Ishikawa (cell line): ENCODE data around the gene NUDT2.

Source experiments
- EP300 ChIP-seq: IDR thresholded peaks from 2 replicates; pipeline ENCODE4 v1.6.1; 2012; ENCODE audit warnings: borderline replicate concordance
- TAF1 ChIP-seq: IDR thresholded peaks from 2 replicates; pipeline ENCODE4 v1.6.1; 2012; ENCODE audit warnings: low read depth, mild to moderate bottlenecking
- TCF12 ChIP-seq: IDR thresholded peaks from 2 replicates; pipeline ENCODE4 v1.6.1; 2012; ENCODE audit warnings: low read depth
- YY1 ChIP-seq: IDR thresholded peaks from 2 replicates; pipeline ENCODE4 v1.6.1; 2012; ENCODE audit warnings: low read depth
- TF ChIP-seq, protein P1 (sequence below): IDR thresholded peaks from 2 replicates; pipeline ENCODE4 v1.6.1; 2012

DNA sequence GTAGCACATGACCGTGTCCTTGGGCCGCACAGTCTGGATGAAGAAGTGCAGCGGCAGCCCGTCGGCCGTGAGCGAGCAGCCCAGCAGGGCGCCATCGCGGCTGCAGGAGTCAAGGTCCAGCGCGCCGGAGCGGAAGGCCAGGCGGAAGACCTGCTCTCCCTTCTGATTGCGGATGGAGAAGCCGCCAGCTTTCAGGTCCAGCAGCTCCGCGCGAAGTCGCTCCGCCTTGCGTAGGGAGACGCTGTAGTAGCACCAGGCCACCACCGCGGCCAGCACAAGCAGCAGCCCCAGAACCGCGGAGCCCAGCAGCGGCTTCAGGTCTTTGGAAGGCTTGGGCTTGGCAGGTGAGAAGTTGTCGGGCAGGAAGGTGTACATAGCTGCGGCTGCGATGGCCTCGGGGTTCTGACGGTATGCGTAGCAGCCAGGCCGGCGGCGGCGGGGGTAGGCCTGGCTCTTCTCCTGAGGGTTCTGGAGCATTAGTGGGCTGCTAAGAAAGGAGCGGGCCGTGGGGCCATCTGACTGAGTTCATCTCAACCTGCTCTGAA lies 43.2 kb downstream of the NUDT2 start:
- TF ChIP-seq, protein P1, sequence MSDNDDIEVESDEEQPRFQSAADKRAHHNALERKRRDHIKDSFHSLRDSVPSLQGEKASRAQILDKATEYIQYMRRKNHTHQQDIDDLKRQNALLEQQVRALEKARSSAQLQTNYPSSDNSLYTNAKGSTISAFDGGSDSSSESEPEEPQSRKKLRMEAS: no peak
- no peak for TF ChIP-seq TAF1
- TF ChIP-seq TCF12: no peak
- no peak for TF ChIP-seq EP300
- no peak for TF ChIP-seq YY1
